ENCODE data around the gene BTBD9.

DNA sequence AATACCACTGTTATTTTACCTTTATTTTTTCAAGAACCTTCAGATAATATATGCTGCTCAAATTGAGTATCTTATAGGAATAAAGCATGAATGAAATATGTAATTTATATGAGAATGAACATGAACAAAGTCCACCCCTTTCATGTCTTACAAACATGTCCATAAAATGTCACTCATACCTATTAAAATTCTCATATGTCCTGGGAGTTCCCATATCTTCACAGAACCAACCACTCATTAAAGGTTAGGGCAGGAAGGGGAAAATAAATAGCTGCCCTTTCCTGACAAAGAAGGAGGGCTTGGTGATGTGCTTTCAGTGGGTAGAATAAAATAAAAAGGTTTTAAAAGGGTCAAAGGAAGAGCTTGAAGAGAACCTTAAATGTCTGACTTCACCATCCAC lies 125.3 kb downstream of the BTBD9 start:
- TF ChIP-seq SUZ12 (IDR thresholded peaks at IDR 0.05; ENCODE audit: extremely low read depth, insufficient read depth, insufficient read length) (no peak), ZNF274 (IDR thresholded peaks at IDR 0.05; ENCODE audit: low read depth, low read length) (no peak)

All from NT2/D1 (cell line).